Stimulated activated naive CD8-positive, alpha-beta T cell treated with anti-CD3 and anti-CD28 coated beads, Interleukin-15, amount 100 ng/mL, for 72 hours (primary cell): ENCODE data around the gene OSBPL10.

ENCODE experiments used
- ATAC-seq: fragments of 150-1000 bp; cut with Tn5 transposase; 2 replicates; pipeline ENCODE4 v1.10.0; 2021; ENCODE audit warnings: mild to moderate bottlenecking, moderate library complexity
- DNase-seq, 2 donors: peaks; one replicate each; pipeline ENCODE4 v3.0.0; 2021 to 2022
- H3K27ac Mint-ChIP-seq, 2 donors: one replicate each; pipeline ENCODE4 v1.8.0; 2022; ENCODE audit warnings: mild to moderate bottlenecking in 2 of 2, mixed read lengths in 2 of 2, moderate library complexity in 2 of 2
- H3K27me3 Mint-ChIP-seq: one replicate; pipeline ENCODE4 v1.8.0; 2022; ENCODE audit warnings: mixed read lengths
- H3K4me1 Mint-ChIP-seq: one replicate; pipeline ENCODE4 v1.8.0; 2022; ENCODE audit warnings: mild to moderate bottlenecking, mixed read lengths
- H3K4me3 Mint-ChIP-seq, 2 donors: one replicate each; pipeline ENCODE4 v1.8.0; 2022; ENCODE audit warnings: mild to moderate bottlenecking in 2 of 2, mixed read lengths in 2 of 2, moderate library complexity in 1 of 2
- H3K9me3 Mint-ChIP-seq, 2 donors: one replicate each; pipeline ENCODE4 v1.8.0; 2022; ENCODE audit warnings: mixed read lengths in 2 of 2

Gene OSBPL10

GRCh38 chr3:31624083-31624709 is 356.9 kb downstream of the OSBPL10 start:
- Mint-ChIP-seq H3K27ac (peak overlapping the region; percentile 15 to 37), H3K27me3 (no peaks in the 10 kb centered on the region), H3K4me3 (no peak overlapping the region), H3K9me3 (no peaks in the 10 kb centered on the region), H3K4me1 (peaks cover 42% of the 10 kb centered on the region)
- ATAC-seq (peak; percentile 53), DNase-seq (no peak)

DNA sequence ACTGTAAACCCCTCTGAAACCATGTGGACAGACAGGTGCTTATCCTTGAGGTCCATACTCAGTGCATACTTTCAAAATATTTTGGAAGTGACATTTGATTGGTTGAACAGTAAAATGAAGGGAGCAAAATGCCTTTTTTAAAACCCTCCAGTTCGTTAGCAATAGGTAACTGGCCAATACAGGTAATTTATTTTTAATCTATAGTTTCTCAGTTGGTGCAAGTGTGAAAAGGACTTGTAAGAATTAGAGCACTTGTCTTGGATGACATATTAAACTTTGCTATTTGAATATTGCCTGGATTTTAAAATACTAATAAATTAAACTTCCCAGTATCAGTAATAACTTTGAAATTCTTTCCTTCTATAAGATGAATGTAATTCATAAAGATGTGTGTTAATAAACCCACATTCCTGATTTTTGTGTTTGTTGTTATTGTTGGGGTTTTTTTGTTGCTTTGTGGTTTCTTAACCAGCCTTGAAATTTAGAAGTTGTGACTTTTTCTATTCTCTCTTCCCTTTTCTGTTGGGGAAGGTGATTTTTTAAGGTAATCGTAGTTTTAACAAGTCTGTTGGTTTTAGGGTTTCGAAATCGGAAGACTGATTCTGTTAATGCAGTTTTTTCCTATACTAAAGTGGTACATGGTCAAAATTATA is 358.3 kb downstream of the OSBPL10 start:
- H3K4me1 Mint-ChIP-seq: peaks cover 30% of the 10 kb centered on the region
- H3K27me3 Mint-ChIP-seq: no peaks in the 10 kb centered on the region
- no peak for DNase-seq
- peak overlapping the region in 1 of 2 donors; percentile 19 for H3K27ac Mint-ChIP-seq
- no peak for ATAC-seq
- no peaks in the 10 kb centered on the region for H3K9me3 Mint-ChIP-seq
- H3K4me3 Mint-ChIP-seq: no peak overlapping the region

- Mint-ChIP-seq H3K4me3 (no peak overlapping the region), H3K27me3 (no peaks in the 10 kb centered on the region), H3K27ac (no peak overlapping the region), H3K4me1 (peaks cover 27% of the 10 kb centered on the region), H3K9me3 (no peaks in the 10 kb centered on the region)
- DNase-seq: no peak
- no peak for ATAC-seq
Observed at GRCh38 chr3:31621314-31621713, 359.7 kb downstream of the OSBPL10 start.

GRCh38 chr3:31620656-31621055 is 360.4 kb downstream of the OSBPL10 start:
- DNase-seq (no peak), ATAC-seq (peak; percentile 49)
- no peaks in the 10 kb centered on the region for H3K27me3 Mint-ChIP-seq
- H3K4me3 Mint-ChIP-seq: no peak overlapping the region
- peaks cover 23% of the 10 kb centered on the region for H3K4me1 Mint-ChIP-seq
- no peaks in the 10 kb centered on the region for H3K9me3 Mint-ChIP-seq
- no peak overlapping the region for H3K27ac Mint-ChIP-seq

DNA sequence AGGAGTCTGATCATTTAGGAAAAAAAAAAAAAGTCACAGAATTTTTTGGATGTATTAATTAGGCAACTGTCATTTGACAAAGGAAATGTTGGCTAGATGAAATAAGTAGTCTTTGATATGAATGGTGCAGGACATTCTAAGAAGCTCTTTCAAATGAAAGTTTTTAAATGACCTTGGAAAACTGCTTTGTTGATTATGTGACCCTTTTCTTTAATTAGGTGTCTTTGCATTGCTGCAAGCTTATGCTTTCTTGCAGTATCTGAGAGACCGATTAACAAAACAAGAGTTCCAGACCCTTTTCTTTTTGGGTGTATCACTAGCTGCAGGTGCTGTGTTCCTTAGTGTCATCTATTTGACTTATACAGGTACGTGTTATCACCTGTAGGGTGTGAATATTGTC is 364.4 kb downstream of the OSBPL10 start:
- DNase-seq: no peak
- no peaks in the 10 kb centered on the region for H3K9me3 Mint-ChIP-seq
- H3K4me3 Mint-ChIP-seq: no peak overlapping the region
- no peaks in the 10 kb centered on the region for H3K27me3 Mint-ChIP-seq
- no peak for ATAC-seq
- H3K27ac Mint-ChIP-seq: no peak overlapping the region
- H3K4me1 Mint-ChIP-seq: peaks cover 31% of the 10 kb centered on the region

- ATAC-seq: no peak
- H3K4me3 Mint-ChIP-seq: no peak overlapping the region
- DNase-seq: no peak
- peaks cover 29% of the 10 kb centered on the region for H3K4me1 Mint-ChIP-seq
- H3K27ac Mint-ChIP-seq: no peak overlapping the region
- H3K9me3 Mint-ChIP-seq: no peaks in the 10 kb centered on the region
- no peaks in the 10 kb centered on the region for H3K27me3 Mint-ChIP-seq
Observed at GRCh38 chr3:31615071-31615875, 365.8 kb downstream of the OSBPL10 start.

- no peak for DNase-seq
- no peaks in the 10 kb centered on the region for H3K27me3 Mint-ChIP-seq
- no peak overlapping the region for H3K4me3 Mint-ChIP-seq
- H3K27ac Mint-ChIP-seq: no peak overlapping the region
- H3K4me1 Mint-ChIP-seq: peaks cover 27% of the 10 kb centered on the region
- no peaks in the 10 kb centered on the region for H3K9me3 Mint-ChIP-seq
- no peak for ATAC-seq
Observed at GRCh38 chr3:31614162-31614921, 366.7 kb downstream of the OSBPL10 start.

DNA sequence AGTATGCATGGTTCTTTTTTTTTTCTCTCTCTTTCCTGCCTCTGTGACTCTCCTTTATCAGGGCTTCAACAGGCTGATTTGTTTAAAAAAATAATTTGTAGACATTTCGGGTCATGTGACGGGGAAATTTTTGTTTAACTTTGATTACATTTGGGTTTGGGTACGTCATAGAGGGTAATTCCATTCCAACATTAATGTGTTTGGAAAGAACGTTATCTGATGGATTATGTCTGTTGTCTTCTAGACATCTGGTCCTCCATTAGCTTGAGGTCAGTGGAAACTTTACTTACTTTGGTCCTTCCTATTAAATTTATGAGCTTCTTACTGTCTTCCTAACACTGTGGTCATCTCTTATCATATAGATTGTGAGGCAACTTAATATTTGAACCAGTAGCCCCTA is 367.4 kb downstream of the OSBPL10 start:
- Mint-ChIP-seq H3K4me1 (peaks cover 32% of the 10 kb centered on the region), H3K27ac (peak overlapping the region in 1 of 2 donors; percentile 34), H3K9me3 (no peaks in the 10 kb centered on the region)

GRCh38 chr3:31613177-31613576 is 367.9 kb downstream of the OSBPL10 start:
- DNase-seq (no peak), ATAC-seq (no peak)
- H3K27me3 Mint-ChIP-seq: no peaks in the 10 kb centered on the region
- no peak overlapping the region for H3K4me3 Mint-ChIP-seq
- peaks cover 37% of the 10 kb centered on the region for H3K4me1 Mint-ChIP-seq
- H3K9me3 Mint-ChIP-seq: peaks cover 0 to under 1% of the 10 kb centered on the region in 2 donors
- H3K27ac Mint-ChIP-seq: no peak overlapping the region

More for the DNA sequence above, 367.4 kb downstream of the OSBPL10 start:
- H3K4me3 Mint-ChIP-seq: no peak overlapping the region
- no peak for ATAC-seq
- DNase-seq: no peak
- H3K27me3 Mint-ChIP-seq: no peaks in the 10 kb centered on the region
